NCI-H510A (cell line): ENCODE results near the gene PTCRA.
A peak's percentile ranks its signal among the peaks of the same experiment; 100 is the strongest.
"Not testable (repeated sequence)": the region's sequence is repeated elsewhere in the genome, so short reads cannot be mapped to it uniquely, and the experiment has no call there.

Experiments
- DNase-seq: peaks from one replicate; lab custom pipeline; 2025; lab: John Stamatoyannopoulos, UW

The PTCRA gene, protein sequence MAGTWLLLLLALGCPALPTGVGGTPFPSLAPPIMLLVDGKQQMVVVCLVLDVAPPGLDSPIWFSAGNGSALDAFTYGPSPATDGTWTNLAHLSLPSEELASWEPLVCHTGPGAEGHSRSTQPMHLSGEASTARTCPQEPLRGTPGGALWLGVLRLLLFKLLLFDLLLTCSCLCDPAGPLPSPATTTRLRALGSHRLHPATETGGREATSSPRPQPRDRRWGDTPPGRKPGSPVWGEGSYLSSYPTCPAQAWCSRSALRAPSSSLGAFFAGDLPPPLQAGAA

DNA sequence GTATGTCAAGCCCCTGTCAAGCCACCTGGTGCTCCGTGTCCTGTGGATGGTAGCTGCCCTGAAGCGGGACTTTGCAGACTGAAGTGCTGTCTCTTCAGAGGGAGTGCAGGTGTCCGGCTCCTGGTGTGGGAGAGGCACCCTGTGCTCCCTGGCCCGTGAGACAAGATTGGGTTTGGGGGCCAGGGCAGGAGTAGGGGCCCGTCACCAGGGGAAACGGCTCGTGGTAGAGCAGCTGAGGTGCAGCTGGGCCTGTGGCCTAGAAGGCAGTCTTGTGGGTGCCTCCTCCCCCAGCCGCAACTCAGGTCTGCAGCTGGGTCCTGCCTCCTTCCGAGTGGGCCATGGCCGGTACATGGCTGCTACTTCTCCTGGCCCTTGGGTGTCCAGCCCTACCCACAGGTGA, at the start of gene PTCRA:
TSS of gene PTCRA (plus strand) at position 322 of the 400 bp plus-strand sequence. CDS start at position 339, 17 bp downstream.
- no peak for DNase-seq

DNA sequence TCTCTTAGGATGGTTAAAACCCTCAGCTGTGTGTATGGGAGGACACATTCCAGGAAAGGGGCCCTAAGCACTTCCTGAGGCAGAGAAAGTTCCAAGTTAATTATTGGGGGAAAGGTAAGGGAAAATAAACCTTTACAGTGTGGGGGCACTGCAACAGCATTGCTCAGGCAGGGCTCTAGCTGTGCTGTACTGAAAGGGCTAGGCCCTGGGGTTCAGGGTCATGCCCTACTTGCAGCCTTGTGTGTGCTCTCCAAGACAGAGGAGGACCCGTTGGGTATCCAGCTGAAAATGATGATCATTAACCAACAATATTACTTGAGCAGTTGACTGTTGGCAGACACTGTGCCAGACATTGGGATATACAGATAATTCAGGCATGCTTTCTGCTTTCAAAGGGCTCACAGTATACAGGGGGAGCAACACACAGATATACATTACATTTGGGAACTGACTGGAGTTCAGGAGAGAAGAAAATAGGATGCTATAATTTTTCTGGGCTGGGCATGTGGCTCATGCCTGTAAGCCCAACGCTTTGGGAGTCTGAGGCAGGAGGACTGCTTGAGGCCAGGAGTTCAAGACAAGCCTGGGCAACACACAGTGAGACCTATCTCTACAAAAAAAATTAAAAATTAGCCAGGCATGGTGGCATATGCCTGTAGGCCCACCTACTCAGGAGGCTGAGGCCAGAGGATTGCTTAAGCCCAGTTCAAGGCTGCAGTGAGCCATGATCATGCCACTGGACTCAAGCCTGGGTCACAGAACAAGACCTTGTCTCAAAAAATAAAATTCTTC, 45.5 kb upstream of the PTCRA start:
- no peak for DNase-seq

DNA sequence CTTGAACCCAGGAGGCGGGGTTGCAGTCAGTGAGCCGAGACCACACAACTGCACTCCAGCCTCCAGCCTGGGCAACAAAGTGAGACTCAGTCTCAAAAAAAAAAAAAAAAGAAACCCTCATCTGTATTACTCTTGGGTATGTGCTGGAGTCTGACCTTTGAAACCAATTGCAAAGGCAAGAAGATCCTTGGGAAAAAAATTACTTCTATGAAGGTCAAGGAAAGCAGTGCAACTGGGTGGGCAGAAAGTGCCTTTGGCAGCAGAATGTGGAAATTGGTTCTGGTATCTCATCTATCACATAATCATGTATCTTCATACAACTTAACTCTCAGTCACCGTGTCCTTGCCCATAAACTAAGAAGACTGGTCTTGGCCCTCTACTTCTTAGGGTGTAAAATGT, 44.1 kb upstream of the PTCRA start:
- DNase-seq, result no peak

DNA sequence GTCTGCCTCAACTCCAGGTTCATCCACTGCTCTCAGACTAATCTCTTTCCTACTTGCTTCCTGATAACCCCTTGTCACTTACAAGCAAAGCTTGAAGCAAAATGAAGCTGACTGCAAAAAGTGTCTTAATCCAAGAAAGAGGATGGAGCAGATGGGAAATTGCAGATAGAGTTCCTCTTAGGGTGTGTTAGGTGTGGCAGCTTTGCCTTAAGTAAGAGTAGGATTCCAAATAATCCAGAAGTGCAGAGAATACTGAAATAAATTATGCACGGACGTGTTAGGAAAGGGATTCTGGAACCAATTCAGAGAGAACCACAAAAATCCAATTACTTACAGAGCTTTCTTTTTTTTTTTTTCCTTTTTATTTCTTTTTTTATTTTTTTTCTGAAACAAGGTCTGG, 42.5 kb upstream of the PTCRA start:
- no peak for DNase-seq

DNA sequence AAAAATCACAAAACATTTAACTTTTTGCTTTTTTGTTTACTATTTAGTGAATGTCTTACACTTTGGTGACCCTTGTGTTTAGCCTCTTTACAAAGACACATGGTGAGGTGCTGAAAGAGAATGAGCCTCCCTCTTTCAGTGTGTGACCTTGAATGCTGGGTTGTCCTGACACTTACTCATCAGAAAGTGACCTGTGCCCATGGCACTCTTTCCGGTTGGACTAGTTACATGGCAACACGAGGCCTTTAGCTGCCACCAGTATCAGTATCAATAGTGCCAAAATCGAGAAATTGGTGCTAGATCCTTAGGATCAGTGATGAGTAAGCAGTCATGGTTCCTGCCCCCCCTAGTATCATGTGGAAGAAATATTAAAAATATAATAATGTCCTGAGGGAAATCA, 38.2 kb upstream of the PTCRA start:
- DNase-seq, result no peak

DNA sequence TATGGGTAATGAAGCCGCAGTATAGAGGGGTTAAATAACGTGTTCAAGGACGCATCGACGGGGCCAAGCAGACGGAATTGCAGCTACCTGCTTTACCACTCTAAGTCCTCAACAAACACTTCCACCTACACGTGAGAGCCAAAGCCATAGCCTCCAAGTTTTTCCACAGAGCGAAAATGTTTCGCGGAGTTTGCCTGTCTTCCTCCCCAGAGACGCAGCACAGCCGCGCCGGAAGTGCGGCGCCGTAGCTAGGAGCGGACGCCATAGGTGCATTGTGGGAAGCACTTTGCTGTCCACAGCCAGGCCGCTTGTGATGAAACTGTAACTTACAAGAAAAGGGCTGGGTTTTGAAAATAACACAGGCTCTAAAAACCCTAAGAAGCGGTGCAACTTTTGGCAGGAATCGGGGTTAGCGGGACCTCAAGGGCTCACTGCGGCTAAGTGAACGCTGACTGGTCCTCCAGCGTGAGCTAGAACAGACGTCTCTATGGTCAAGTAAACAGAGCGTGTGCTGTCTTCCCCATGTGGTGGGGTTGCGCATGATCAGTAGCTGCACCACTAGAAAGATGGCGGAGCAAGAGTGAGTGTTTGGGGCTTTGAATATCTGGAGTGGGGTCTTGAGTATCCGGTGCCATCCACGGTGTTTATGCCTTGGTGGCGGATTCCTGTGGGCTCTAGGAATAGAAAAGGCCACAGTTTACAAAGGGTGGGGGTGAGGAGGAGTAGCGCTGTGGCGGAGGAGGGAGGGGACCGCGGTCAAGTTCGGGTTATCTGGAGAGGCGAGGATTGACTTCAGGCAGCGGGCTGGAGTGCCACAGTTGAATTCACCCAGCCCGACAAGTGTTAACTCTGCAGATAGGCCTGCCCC, 36.2 kb upstream of the PTCRA start, which contains the start of gene RPL7L1:
TSS of gene RPL7L1 (plus strand) at position 245 of the 868 bp plus-strand sequence. CDS start at position 540, 295 bp downstream.
- peak; percentile 79 for DNase-seq

DNA sequence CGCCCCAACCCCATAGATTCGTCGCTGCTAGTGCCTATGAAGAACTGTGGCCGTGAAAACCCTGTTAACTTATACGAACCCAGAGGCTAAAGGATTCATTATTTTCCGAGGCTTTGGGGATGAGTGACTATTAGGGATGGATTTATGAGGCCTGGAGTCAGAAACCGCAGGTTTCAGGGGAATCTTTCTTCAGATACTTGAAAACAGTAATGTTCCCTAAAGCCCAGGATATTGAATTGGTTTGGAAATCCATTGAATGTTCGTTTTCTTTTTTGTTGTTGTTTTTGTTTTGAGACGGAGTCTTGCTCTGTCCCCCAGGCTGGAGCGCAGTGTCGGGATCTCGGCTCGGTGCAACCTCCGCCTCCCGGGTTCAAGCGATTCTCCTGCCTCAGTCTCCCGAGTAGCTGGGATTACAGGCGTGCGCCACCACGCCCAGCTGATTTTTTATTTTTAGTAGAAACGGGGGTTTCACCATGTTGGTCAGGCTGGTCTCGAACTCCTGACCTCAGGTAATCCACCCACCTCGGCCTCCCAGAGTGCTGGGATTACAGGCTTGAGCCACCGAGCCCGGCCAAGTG, 35.5 kb upstream of the PTCRA start:
- DNase-seq, result not testable (repeated sequence)

DNA sequence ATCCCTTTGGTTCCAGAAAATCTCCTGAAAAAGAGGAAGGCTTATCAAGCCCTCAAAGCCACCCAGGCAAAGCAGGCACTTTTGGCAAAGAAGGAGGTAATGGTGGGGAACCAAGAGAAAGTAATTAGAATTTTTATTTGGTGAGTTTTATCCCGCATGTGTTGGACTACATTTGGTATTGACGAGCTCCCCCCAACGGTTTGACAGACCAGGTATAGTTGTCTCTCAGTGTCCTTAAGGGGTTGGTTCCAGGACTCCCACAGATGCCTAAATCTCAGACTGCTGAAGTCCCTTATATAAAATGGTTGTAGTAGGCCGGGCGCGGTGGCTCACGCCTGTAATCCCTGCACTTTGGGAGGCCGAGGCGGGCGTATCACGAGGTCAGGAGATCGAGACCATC, 35.0 kb upstream of the PTCRA start:
- DNase-seq, result not testable (repeated sequence)

DNA sequence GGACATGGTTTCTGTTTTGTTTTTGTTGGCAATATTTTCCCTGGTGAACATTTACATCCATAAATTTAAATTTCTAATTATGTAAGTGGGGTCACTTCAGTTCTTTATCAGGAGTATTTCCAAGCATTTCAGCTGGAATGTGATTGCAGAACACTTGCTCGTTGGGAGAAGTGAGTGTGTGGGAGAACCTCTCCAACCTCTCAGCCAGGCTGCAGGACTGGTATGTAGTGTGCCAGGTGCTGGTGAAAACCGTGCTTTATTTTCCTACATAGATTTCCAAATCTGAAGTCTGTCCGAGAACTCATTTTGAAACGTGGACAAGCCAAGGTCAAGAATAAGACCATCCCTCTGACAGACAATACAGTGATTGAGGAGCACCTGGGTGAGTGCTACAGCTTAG, 30.2 kb upstream of the PTCRA start:
- DNase-seq, result no peak

DNA sequence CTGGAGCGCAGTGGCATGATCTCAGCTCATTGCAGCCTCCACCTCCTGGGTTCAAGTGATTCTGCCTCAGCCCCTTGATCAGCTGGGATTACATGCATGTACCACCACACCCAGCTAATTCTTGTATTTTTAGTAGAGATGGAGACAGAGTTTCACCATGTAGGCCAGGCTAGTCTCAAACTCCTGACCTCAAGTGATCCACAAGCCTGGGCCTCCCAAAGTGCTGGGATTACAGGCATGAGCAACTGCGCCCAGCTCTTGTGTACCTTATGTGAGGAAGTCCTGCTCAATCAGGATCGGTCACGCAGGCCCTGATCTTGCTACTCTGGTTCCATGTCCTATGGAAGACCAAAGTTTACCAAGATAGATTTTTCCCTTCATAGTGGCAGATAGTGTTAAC, 27.7 kb upstream of the PTCRA start:
- DNase-seq, result not testable (repeated sequence)

DNA sequence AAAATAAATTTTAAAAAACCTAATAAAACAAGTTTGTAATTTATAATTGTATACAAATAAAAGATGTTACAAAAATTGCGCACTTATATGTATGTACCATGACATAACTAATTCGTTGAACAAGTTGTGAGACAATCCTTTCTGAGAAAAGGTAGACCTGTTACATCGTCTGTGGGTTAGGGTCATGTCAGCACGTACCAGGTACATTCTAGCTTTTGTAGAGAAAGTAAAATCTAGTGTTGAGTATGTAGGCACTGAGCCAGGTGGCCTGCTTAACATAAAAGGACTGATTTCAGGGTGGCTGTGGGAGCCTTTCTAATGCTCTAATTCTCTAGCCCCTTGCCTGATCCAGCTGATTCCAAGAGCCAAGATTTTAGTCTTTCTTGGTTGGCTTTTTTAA, 26.0 kb upstream of the PTCRA start:
- no peak for DNase-seq

DNA sequence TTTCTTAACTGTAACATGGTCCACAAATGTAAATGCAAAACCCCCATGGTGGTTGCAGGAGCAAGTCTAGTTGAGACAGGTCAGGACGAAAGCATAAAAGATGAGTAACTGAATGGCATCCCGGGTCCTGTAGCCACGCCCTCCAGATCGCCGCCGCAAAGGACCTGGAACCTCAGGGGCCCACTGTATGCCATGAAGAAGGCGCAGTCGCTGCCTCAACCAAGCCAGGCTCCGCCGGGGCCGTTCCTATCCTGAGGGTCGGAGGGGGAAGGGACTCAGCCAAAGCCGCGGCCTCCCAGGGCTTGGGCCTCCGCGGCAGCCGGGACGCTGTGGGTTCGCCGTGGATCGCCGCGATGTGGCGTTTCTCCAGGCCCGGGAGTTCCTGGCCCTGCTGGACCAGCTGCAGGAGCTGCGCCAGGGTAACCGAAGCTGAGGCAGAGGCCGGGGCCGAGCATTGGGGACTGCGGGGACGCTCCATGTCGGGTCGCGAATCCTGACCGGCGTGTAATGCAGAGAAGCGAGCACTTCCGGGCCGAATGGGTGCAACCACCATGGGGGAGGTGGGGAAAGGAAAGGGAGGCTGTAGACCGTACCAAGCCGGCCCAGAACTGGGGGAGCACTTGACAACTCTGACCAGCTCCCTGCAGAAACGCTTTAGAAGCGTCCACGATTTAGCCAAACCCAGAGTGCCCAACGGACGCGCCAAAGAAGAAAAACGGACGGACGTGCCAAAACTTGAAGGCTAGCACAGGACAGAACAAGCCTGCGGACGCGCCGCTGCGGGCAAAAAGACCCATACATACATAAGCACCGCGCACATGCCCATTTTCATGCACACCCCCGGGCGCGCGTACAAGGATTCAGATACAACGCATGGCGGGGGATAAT, 25.3 kb upstream of the PTCRA start:
- DNase-seq, result peak; percentile 96

DNA sequence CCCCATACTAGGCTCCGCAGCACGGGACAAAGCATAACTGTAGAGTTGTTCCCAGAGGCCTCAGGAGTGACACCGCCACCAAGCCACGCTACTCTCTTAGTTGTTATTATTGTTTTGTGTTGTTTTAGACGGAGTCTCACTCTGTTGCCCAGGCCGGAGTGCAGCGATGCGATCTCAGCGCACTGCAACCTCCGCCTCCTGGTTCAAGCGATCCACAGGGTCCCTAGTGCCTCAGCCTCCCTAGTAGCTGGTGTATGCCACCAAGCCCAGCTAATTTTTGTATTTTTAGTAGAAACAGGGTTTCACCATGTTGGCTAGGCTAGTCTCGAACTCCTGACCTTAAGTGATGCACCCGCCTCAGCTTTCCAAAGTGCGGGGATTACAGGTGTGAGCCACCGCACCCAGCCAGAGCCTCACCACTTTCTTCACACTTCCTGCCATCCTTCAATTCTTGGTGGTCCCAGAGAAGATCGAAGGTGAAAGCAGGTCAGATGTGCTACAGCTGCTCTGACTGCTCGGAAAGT, 24.6 kb upstream of the PTCRA start:
- no peak for DNase-seq

DNA sequence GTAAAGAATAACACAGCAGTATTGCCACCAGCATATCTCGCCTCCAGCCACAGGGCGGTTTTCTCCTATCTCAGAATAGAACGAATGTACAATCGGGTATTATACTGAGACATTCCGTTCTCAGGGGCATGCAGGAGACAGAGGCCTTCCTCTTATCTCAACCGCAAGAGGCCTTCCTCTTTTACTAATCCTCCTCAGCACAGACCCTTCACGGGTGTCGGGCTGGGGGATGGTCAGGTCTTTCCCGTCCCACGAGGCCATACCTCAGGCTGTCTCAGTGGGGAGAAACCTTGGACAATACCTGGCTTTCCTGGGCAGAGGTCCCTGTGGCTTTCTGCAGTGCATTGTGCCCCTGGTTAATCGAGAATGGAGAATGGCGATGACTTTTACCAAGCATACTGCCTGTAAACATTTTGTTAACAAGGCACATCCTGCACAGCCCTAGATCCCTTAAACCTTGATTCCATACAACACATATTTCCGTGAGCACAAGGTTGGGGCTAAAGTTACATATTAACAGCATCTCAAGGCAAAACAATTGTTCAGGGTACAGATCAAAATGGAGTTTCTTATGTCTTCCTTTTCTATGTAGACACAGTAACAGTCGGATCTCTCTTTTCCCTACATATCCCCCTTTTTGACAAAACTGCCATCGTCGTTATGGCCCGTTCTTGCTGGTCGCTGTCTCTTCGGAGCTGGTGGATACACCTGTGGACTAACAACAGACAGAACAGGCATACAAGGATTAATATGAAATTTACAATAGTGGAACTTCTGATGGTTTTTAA, 21.6 kb upstream of the PTCRA start:
- DNase-seq, result not testable (repeated sequence)

DNA sequence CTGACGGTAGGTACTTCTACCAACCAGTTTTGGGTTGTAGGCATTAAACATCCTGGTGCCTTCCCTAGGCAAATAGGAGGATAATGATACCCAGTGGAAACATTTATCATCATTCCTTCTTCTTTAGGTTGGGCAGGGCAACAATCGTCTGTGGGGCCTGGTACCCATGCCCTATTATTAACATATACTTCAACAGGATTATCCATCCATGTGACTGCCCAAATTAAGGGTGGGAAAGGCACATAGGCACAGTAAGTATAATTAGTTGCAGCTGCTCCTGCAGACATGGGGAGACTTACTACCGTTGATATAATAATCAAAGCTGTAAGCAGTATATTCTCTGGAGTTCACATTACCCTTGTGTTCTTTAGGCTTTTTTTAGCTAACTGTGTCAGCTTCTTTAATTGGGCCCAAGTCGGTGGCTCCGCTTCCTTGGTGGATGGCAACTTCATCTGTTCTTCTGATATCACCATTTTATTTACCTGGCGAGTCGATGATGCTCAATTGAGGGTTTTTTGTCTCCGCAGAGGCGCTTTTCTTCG, 19.6 kb upstream of the PTCRA start:
- DNase-seq, result no peak

DNA sequence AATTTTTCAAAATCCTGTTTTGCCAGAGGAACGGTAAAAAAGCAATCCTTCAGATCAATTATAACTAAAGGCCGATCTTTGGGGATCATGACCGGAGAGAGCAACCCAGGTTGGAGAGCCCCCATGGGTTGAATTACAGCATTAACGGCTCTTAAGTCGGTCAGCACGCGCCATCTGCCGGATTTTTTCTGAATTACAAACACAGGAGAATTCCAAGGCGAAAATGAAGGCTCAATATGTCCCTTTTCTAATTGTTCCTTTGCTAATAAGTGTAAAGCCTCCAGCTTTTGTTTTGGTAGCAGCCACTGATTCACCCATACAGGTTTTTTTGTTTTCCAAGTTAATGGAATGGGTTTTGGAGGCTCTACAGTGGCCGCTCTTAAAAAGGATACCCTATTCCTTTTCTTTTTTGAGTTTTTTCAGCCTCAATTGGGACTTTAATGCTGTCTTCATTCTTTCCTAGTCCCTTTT, 16.9 kb upstream of the PTCRA start:
- peak; percentile 44 for DNase-seq

DNA sequence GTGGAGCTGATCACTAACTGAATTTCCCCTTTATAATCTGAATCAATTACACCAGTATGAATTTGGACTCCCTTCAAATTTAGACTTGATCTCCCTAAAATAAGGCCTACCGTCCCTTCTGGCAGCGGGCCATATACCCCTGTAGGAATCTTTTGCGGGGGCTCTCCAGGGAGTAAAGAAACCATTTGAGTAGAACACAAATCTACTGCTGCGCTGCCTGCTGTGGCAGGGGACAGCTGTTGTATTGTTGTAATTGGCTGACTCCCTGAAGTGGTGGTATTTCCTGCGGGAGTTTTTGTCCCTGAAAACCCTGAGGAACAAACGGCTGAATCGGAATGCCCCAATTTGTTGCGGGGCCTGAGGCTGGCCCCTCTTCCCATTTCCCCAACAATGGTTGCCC, 16.0 kb upstream of the PTCRA start:
- DNase-seq, result no peak

DNA sequence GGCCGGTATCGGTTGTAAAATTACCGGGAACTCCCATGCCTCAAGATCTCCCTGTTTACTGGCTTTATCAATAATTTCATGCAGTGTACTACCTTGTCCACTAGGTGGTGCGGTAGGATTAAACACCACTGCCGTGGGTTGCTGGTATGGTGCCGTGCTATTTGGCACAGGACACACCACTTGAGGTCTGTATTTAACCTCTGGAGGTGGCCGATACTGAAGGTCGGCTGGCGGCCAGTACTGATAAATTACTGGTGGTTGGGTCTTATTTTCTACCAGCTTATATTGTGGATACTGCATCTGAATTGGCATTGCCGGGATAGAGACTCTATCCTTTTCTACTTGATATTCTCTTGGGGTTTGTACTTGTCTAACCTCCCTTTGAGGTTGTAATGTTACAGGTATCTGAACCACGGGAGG, 14.3 kb upstream of the PTCRA start:
- DNase-seq, result peak; percentile 71
